MM.1S (cell line): Measurements from ENCODE around the gene THSD7B.

Source experiments
- CTCF ChIP-seq: fragments of 300-600 bp; sonication (generic); IDR thresholded peaks from 2 replicates; pipeline ENCODE4 v1.5.1; 2016; ENCODE audit warnings: antibody characterized with exemption, low read length, mixed read lengths
- EZH2 ChIP-seq: fragments of 300-600 bp; sonication (generic); optimal IDR thresholded peaks from 2 replicates; pipeline ENCODE3; 2017; ENCODE audit warnings: low read depth, mild to moderate bottlenecking, antibody characterized with exemption, low read length, mixed read lengths
- EZH2phosphoT487 ChIP-seq: fragments of 300-600 bp; sonication (generic); IDR thresholded peaks from 2 replicates; pipeline ENCODE4 v1.6.1; 2018; ENCODE audit warnings: antibody characterized with exemption, low read length

GRCh38 chr2:137009953-137010352 lies 244.6 kb downstream of the THSD7B start:
- no peak for TF ChIP-seq CTCF
- no peak for TF ChIP-seq EZH2phosphoT487
- no peak for TF ChIP-seq EZH2
